Fibroblast of the aortic adventitia (primary cell): Measurements from ENCODE around the gene DBNDD1. TPM values are rescaled to one million over a fixed set of nuclear protein-coding genes. Genes with fewer than 3 reads are reported as not detected.

Experiments
- DNase-seq: peaks from one replicate; pipeline ENCODE4 v3.0.0-alpha.2; 2010; ENCODE audit warnings: low read depth
- H3K4me3 ChIP-seq: 2 replicates; pipeline ENCODE4 v1.5.1; 2011; ENCODE audit warnings: low read depth, mild to moderate bottlenecking, control low read depth, low read length, moderate library complexity
- CTCF ChIP-seq: IDR thresholded peaks from 2 replicates; pipeline ENCODE4 v1.5.1; 2011; ENCODE audit warnings: mild to moderate bottlenecking, low read length, control low read depth, inconsistent platforms; ENCODE audit not compliant: insufficient read depth
- total RNA-seq: library from RNA; depleted of rRNA; stranded (reverse); fragments of >200 nt; gene quantifications from 2 replicates; pipeline ENCODE4 v1.2.3, GENCODE V29; 2012; ENCODE audit warnings: low replicate concordance

DBNDD1 gene
- total RNA-seq, 1 donor: 1.7 TPM

- DNase-seq: no peak
- H3K4me3 ChIP-seq: no peak overlapping the region
- TF ChIP-seq CTCF: no peak
These were observed 16.6 kb upstream of the DBNDD1 start for GRCh38 chr16:90035902-90036301.

GRCh38 chr16:90034504-90034903, 15.2 kb upstream of the DBNDD1 start:
- TF ChIP-seq CTCF: no peak
- DNase-seq: no peak
- no peak overlapping the region for H3K4me3 ChIP-seq

- no peak for DNase-seq
- TF ChIP-seq CTCF: no peak
- H3K4me3 ChIP-seq: no peak overlapping the region
These were observed 14.1 kb upstream of the DBNDD1 start for GRCh38 chr16:90033387-90033786.

GRCh38 chr16:90032674-90033331, 13.5 kb upstream of the DBNDD1 start:
- peak; percentile 57 for DNase-seq
- no peak for TF ChIP-seq CTCF
- H3K4me3 ChIP-seq: no peak overlapping the region

GRCh38 chr16:90031931-90032673, 12.8 kb upstream of the DBNDD1 start:
- TF ChIP-seq CTCF: no peak
- peak; percentile 64 for DNase-seq
- H3K4me3 ChIP-seq: no peak overlapping the region

GRCh38 chr16:90031186-90031930, 12.1 kb upstream of the DBNDD1 start:
- no peak for TF ChIP-seq CTCF
- DNase-seq: no peak
- no peak overlapping the region for H3K4me3 ChIP-seq
